Testis (tissue), 2 donors: ENCODE results near the gene PDE8B.

Experiments used
- CTCF ChIP-seq, 3 experiments: fragments of 450-650 bp in 2 of 3; fragments of 200-600 bp in 1 of 3; sonication (generic) in 1 of 3; IDR thresholded peaks; one replicate each; pipeline ENCODE4 v1.5.1; 2016 to 2019; ENCODE audit warnings: antibody characterized with exemption in 3 of 3, mild to moderate bottlenecking in 2 of 3, moderate library complexity in 1 of 3
- POLR2A ChIP-seq: fragments of 450-650 bp; IDR thresholded peaks from one replicate; pipeline ENCODE4 v1.6.1; 2017; ENCODE audit warnings: antibody characterized with exemption, mild to moderate bottlenecking, moderate library complexity

- no peak for TF ChIP-seq CTCF (IDR thresholded peaks at IDR 0.05)
- no peak for TF ChIP-seq POLR2A
Measured at GRCh38 chr5:77424921-77425320, 214.4 kb downstream of the PDE8B start.
